C4-2B (cell line): ENCODE data around the gene SPRR2B.

ENCODE experiments used
- ZFX ChIP-seq: fragments of 450-650 bp; IDR thresholded peaks from 2 replicates; pipeline ENCODE4 v1.6.1; 2017
- TF ChIP-seq, protein P1 (sequence below): fragments of 450-650 bp; conservative IDR thresholded peaks from 2 replicates; pipeline ENCODE4 v1.5.1; 2017; ENCODE audit warnings: mild to moderate bottlenecking

DNA sequence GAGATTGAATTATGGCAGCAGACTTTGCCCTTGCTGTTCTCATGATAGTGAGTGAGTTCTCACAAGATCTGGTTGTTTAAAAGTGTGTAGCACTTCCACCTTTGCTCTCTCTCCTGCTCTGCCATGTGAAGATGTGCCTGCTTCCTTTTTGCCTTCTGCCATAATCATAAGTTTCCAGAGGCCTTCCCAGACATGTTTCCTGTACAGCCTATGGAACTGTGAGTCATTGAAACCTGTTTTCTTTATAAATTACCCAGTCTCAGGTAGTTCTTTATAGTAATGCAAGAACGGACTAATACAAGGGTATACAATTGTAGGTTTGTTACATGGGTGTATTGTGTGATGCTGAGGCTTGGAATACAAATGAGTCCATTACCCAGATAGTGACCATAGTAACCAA lies 36.2 kb downstream of the SPRR2B start:
- TF ChIP-seq, protein P1, sequence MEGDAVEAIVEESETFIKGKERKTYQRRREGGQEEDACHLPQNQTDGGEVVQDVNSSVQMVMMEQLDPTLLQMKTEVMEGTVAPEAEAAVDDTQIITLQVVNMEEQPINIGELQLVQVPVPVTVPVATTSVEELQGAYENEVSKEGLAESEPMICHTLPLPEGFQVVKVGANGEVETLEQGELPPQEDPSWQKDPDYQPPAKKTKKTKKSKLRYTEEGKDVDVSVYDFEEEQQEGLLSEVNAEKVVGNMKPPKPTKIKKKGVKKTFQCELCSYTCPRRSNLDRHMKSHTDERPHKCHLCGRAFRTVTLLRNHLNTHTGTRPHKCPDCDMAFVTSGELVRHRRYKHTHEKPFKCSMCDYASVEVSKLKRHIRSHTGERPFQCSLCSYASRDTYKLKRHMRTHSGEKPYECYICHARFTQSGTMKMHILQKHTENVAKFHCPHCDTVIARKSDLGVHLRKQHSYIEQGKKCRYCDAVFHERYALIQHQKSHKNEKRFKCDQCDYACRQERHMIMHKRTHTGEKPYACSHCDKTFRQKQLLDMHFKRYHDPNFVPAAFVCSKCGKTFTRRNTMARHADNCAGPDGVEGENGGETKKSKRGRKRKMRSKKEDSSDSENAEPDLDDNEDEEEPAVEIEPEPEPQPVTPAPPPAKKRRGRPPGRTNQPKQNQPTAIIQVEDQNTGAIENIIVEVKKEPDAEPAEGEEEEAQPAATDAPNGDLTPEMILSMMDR, result no peak
- no peak for TF ChIP-seq ZFX
